Measurements from ENCODE around the gene CCT4. TPM values are rescaled to one million over a fixed set of nuclear protein-coding genes. Genes with fewer than 3 reads are reported as not detected.

The CCT4 gene, protein sequence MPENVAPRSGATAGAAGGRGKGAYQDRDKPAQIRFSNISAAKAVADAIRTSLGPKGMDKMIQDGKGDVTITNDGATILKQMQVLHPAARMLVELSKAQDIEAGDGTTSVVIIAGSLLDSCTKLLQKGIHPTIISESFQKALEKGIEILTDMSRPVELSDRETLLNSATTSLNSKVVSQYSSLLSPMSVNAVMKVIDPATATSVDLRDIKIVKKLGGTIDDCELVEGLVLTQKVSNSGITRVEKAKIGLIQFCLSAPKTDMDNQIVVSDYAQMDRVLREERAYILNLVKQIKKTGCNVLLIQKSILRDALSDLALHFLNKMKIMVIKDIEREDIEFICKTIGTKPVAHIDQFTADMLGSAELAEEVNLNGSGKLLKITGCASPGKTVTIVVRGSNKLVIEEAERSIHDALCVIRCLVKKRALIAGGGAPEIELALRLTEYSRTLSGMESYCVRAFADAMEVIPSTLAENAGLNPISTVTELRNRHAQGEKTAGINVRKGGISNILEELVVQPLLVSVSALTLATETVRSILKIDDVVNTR
- total RNA-seq = 10 to 100 TPM; 64.9 to 69.8 TPM

DNA sequence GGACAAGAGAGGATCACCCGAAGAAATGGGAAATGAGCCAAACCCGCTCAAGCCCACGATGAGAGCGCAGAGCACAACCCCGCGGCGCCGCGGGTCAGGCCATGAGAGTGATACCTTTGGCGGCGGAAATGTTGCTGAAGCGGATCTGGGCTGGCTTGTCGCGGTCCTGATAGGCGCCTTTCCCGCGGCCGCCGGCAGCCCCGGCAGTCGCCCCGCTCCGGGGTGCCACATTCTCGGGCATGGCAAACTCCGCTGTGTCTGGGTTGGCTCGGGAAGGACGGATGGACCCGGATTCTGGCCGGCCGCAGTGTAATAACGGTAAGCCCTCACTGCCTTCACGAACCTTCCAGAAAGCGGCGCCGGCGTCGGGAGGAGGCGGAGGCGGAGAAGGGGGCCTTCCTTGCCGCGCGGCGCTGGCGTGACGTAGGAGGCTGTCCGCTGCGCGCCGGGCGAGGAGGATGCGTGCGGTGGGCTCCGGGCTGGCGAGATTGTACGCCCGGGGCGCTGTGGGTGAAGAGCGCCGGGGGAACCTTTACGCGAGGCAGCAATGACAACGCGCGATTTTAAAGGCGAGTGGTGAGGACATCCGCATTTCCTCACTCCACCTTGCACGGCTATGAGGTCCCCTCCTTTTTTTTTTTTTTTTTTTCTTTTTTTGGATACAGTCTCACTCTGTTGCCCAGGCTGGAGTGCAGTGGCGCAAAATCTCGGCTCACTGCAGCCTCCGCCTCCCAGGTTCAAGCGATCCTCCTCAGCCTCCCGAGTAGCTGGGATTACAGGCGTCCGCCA is at the start of gene CCT4:
Gene CCT4 (minus strand): TSS at position 390 of the 789 bp plus-strand sequence. CDS start 149 bp downstream, at position 241.
- Histone ChIP-seq H3K4me1 (peaks cover 0 to 19% of the 10 kb centered on the region in 2 donors), H3K27me3 (no peaks in the 10 kb centered on the region), H3K27ac (peak within 1 kb of the TSS; percentile 93 to 97), H3K9me3 (no peaks in the 10 kb centered on the region), H3K4me3 (peak within 1 kb of the TSS; percentile 81 to 85), H3K36me3 (peaks cover 15% of the 10 kb centered on the region)
- DNase-seq (ENCODE audit: low spot score) = peak; percentile 88
- TF ChIP-seq, protein P1, sequence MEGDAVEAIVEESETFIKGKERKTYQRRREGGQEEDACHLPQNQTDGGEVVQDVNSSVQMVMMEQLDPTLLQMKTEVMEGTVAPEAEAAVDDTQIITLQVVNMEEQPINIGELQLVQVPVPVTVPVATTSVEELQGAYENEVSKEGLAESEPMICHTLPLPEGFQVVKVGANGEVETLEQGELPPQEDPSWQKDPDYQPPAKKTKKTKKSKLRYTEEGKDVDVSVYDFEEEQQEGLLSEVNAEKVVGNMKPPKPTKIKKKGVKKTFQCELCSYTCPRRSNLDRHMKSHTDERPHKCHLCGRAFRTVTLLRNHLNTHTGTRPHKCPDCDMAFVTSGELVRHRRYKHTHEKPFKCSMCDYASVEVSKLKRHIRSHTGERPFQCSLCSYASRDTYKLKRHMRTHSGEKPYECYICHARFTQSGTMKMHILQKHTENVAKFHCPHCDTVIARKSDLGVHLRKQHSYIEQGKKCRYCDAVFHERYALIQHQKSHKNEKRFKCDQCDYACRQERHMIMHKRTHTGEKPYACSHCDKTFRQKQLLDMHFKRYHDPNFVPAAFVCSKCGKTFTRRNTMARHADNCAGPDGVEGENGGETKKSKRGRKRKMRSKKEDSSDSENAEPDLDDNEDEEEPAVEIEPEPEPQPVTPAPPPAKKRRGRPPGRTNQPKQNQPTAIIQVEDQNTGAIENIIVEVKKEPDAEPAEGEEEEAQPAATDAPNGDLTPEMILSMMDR (IDR thresholded peaks at IDR 0.05) = no peak

DNA sequence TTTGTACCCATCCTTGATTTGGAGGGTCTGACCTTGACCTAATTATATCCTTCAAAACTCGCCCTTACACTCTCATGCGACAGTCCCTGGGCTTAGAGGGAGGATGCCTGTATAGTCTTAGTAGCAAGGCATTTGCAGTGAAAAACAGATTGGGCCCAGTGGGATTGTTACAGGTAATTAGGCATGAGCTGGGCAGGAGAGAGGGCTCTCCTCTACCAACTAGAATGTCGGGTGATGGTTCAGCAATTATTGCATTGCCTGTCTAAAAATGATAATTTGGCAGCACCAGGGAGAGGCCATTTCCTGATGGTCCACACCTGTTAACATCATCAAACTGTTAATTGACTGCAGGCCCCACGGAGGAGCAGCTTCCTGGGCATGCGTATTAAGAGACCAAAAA is 49.4 kb upstream of the CCT4 start:
- TF ChIP-seq, protein P1 (IDR thresholded peaks at IDR 0.05) = no peak
- peak overlapping the region in 1 of 2 donors; percentile 69 for H3K27ac ChIP-seq
- no peaks in the 10 kb centered on the region for H3K27me3 ChIP-seq

DNA sequence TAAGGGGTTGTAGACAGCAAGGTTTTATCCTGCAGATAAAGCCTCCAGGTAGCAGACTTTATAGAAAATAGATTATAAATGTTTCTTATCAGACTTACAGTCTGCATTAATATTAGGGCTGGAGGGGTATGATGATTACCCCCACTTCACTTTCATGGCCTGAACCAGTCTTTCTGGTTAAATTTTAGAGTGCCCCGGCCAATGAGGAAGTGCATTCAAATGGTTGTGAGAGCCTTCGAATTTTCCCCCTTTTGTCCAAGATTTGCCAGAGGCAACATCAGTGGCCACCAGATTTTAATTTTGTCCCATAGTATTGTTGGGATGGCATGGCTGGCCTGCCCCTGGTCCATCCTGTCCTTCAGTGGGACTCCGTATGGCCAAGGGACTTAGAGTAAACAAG is 48.6 kb upstream of the CCT4 start:
- H3K4me1 ChIP-seq = peaks cover 0 to 13% of the 10 kb centered on the region in 2 donors
- H3K9me3 ChIP-seq = peaks cover 0 to 8% of the 10 kb centered on the region in 2 donors
- no peak for DNase-seq (ENCODE audit: low spot score)
- TF ChIP-seq, protein P1 (IDR thresholded peaks at IDR 0.05) = no peak
- no peaks in the 10 kb centered on the region for H3K36me3 ChIP-seq
- no peaks in the 10 kb centered on the region for H3K27me3 ChIP-seq
- H3K27ac ChIP-seq = no peak overlapping the region
- no peak overlapping the region for H3K4me3 ChIP-seq

More for the DNA sequence above, 49.4 kb upstream of the CCT4 start:
- Histone ChIP-seq H3K4me1 (peaks cover 0 to 13% of the 10 kb centered on the region in 2 donors), H3K4me3 (no peak overlapping the region), H3K36me3 (no peaks in the 10 kb centered on the region), H3K9me3 (peaks cover 0 to 3% of the 10 kb centered on the region in 2 donors)
- DNase-seq (ENCODE audit: low spot score) = no peak

DNA sequence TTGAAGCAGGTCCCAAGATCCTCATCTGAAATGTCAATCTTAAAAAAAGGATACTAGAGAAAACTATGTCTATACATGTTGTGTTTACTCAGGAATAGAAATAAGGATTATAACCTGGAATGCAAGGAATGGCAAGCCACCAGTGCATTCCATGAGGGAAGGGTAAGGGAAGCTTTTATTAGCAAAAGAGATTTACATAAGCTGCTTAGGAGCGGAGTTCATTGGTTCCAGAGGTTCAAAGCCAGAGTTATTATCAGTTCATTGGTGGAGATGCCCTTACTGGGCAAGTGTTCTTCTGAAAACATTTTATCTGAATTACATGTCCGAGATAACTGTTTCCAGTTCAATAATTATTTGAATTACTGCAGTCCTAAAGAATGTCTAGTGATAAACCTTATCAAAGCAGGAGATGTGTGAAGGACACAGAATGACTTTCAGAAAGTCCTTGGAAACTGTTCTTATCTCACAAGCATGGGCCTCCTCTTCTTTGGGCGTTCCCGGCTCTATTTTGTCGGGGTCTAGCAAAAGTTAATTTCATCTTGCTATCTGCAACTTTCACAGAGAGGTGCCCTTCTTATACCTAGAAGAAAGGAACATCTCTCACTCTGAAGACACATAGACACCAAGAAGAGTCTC is 40.5 kb upstream of the CCT4 start:
- peaks cover 0 to 8% of the 10 kb centered on the region in 2 donors for H3K9me3 ChIP-seq

More for the DNA sequence above, 40.5 kb upstream of the CCT4 start:
- TF ChIP-seq, protein P1 (IDR thresholded peaks at IDR 0.05) = no peak
- H3K27me3 ChIP-seq = no peaks in the 10 kb centered on the region
- H3K4me1 ChIP-seq = no peaks in the 10 kb centered on the region
- H3K4me3 ChIP-seq = no peak overlapping the region
- peak overlapping the region in 1 of 2 donors; percentile 70 for H3K27ac ChIP-seq
- H3K36me3 ChIP-seq = no peaks in the 10 kb centered on the region
- no peak for DNase-seq (ENCODE audit: low spot score)

Measured in right atrium auricular region (tissue), 2 donors.